ENCODE results near the gene SLC24A3.

Gene SLC24A3

GRCh38 chr20:19341348-19342053 is 129.1 kb downstream of the SLC24A3 start:
- no peak for DNase-seq (ENCODE audit: low spot score)

GRCh38 chr20:19344341-19344740 is 131.9 kb downstream of the SLC24A3 start:
- no peak for DNase-seq (ENCODE audit: low spot score)

- no peak for DNase-seq (ENCODE audit: low spot score)
Observed at GRCh38 chr20:19347943-19348456, 135.6 kb downstream of the SLC24A3 start.

- no peak for DNase-seq (ENCODE audit: low spot score)
Observed at GRCh38 chr20:19348582-19348981, 136.1 kb downstream of the SLC24A3 start.

GRCh38 chr20:19349879-19350278 is 137.4 kb downstream of the SLC24A3 start:
- no peak for DNase-seq (ENCODE audit: low spot score)

GRCh38 chr20:19351542-19351941 is 139.1 kb downstream of the SLC24A3 start:
- no peak for DNase-seq (ENCODE audit: low spot score)

- no peak for DNase-seq (ENCODE audit: low spot score)
Observed at GRCh38 chr20:19354950-19355349, 142.5 kb downstream of the SLC24A3 start.

GRCh38 chr20:19361790-19362189 is 149.3 kb downstream of the SLC24A3 start:
- DNase-seq (ENCODE audit: low spot score), result no peak

- no peak for DNase-seq (ENCODE audit: low spot score)
Observed at GRCh38 chr20:19363476-19363875, 151.0 kb downstream of the SLC24A3 start.

- DNase-seq (ENCODE audit: low spot score), result no peak
Observed at GRCh38 chr20:19367591-19367990, 155.1 kb downstream of the SLC24A3 start.

- no peak for DNase-seq (ENCODE audit: low spot score)
Observed at GRCh38 chr20:19368351-19368750, 155.9 kb downstream of the SLC24A3 start.

GRCh38 chr20:19370076-19371075 is 157.9 kb downstream of the SLC24A3 start:
- DNase-seq (ENCODE audit: low spot score), result no peak

GRCh38 chr20:19371112-19371511 is 158.7 kb downstream of the SLC24A3 start:
- no peak for DNase-seq (ENCODE audit: low spot score)

- DNase-seq (ENCODE audit: low spot score), result no peak
Observed at GRCh38 chr20:19374216-19374615, 161.8 kb downstream of the SLC24A3 start.

- no peak for DNase-seq (ENCODE audit: low spot score)
Observed at GRCh38 chr20:19375395-19375794, 163.0 kb downstream of the SLC24A3 start.

- DNase-seq (ENCODE audit: low spot score), result no peak
Observed at GRCh38 chr20:19375801-19376200, 163.4 kb downstream of the SLC24A3 start.

- DNase-seq (ENCODE audit: low spot score), result no peak
Observed at GRCh38 chr20:19376451-19377229, 164.2 kb downstream of the SLC24A3 start.

- DNase-seq (ENCODE audit: low spot score), result no peak
Observed at GRCh38 chr20:19378058-19378457, 165.6 kb downstream of the SLC24A3 start.

- no peak for DNase-seq (ENCODE audit: low spot score)
Observed at GRCh38 chr20:19380211-19380610, 167.8 kb downstream of the SLC24A3 start.

- no peak for DNase-seq (ENCODE audit: low spot score)
Observed at GRCh38 chr20:19381947-19382346, 169.5 kb downstream of the SLC24A3 start.

- no peak for DNase-seq (ENCODE audit: low spot score)
Observed at GRCh38 chr20:19382386-19383340, 170.2 kb downstream of the SLC24A3 start.

Data from NAMALWA (cell line).